PC-3 (cell line): ENCODE measurements around the gene ARHGAP24.

Experiments
- EZH2 ChIP-seq: fragments of 300-600 bp; sonication (generic); IDR thresholded peaks from one replicate; pipeline ENCODE4 v1.6.1; 2017; ENCODE audit warnings: antibody characterized with exemption, mild to moderate bottlenecking, low read length; ENCODE audit not compliant: unreplicated experiment
- TF ChIP-seq, protein P1 (sequence below): fragments of 300-600 bp; sonication (generic); conservative IDR thresholded peaks from 2 replicates; pipeline ENCODE4 v1.5.1; 2017; ENCODE audit warnings: antibody characterized with exemption, low read depth, mild to moderate bottlenecking, low read length

DNA sequence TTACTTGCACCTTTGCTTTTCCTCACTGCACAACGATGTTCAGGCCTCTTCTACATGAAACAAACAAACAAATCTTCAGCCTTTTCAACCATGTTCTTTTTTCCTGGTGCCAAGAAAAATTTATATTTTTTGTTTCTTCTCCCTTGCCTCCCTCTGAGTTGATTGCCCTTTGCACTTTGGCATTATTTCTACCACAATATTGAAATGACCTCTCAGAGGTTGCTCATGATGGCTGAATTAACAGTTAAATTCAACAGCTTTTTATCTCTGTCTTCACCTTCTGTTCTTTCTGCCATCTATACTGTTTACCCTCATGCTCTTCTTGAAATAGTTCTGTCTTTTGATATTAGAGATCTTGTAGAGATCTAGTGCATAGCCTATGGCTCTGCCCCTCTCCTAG, 308.9 kb downstream of the ARHGAP24 start:
- TF ChIP-seq, protein P1, sequence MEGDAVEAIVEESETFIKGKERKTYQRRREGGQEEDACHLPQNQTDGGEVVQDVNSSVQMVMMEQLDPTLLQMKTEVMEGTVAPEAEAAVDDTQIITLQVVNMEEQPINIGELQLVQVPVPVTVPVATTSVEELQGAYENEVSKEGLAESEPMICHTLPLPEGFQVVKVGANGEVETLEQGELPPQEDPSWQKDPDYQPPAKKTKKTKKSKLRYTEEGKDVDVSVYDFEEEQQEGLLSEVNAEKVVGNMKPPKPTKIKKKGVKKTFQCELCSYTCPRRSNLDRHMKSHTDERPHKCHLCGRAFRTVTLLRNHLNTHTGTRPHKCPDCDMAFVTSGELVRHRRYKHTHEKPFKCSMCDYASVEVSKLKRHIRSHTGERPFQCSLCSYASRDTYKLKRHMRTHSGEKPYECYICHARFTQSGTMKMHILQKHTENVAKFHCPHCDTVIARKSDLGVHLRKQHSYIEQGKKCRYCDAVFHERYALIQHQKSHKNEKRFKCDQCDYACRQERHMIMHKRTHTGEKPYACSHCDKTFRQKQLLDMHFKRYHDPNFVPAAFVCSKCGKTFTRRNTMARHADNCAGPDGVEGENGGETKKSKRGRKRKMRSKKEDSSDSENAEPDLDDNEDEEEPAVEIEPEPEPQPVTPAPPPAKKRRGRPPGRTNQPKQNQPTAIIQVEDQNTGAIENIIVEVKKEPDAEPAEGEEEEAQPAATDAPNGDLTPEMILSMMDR = no peak
- TF ChIP-seq EZH2 = no peak
